ENCODE measurements around the gene PALS2.

The PALS2 gene

GRCh38 chr7:24582166-24582565 is 8.9 kb downstream of the PALS2 start:
- no peaks in the 10 kb centered on the region for H3K36me3 ChIP-seq (ENCODE audit: control insufficient read depth in 4 of 4, insufficient read depth in 4 of 4, low read length in 3 of 4)
- H3K4me3 ChIP-seq (ENCODE audit: control insufficient read depth in 1 of 7, extremely low read depth in 1 of 7, insufficient read depth in 4 of 7, low read depth in 2 of 7, low read length in 6 of 7): no peak overlapping the region
- H3K27ac ChIP-seq (ENCODE audit: insufficient read depth in 1 of 2, low read depth in 1 of 2, low read length in 2 of 2, poor library complexity in 1 of 2, severe bottlenecking in 2 of 2): no peak overlapping the region
- POLR2A ChIA-PET: no interaction called here
- DNase-seq: no peak
- H3K27me3 ChIP-seq (replicated peaks in 2 of 5; ENCODE audit: control insufficient read depth in 4 of 5, insufficient read depth in 5 of 5, low read length in 4 of 5): no peaks in the 10 kb centered on the region
- WGBS (ENCODE audit: insufficient coverage): 80% methylated on average over 1 of the region's 2 CpGs
- CTCF ChIA-PET: no interaction called here
- peaks cover 0 to 9% (median 0%) of the 10 kb centered on the region in 4 experiments for H3K4me1 ChIP-seq (ENCODE audit: control extremely low read depth in 1 of 4, control insufficient read depth in 4 of 4, insufficient read depth in 4 of 4, low read length in 3 of 4)
- H3K9me3 ChIP-seq (ENCODE audit: control extremely low read depth in 1 of 5, control insufficient read depth in 4 of 5, insufficient read depth in 2 of 5, low read depth in 1 of 5, low read length in 4 of 5): no peaks in the 10 kb centered on the region

GRCh38 chr7:24587853-24588252 is 14.6 kb downstream of the PALS2 start:
- H3K4me1 ChIP-seq (ENCODE audit: control extremely low read depth in 1 of 4, control insufficient read depth in 4 of 4, insufficient read depth in 4 of 4, low read length in 3 of 4): no peaks in the 10 kb centered on the region
- H3K27me3 ChIP-seq (replicated peaks in 2 of 5; ENCODE audit: control insufficient read depth in 4 of 5, insufficient read depth in 5 of 5, low read length in 4 of 5): no peaks in the 10 kb centered on the region
- no peaks in the 10 kb centered on the region for H3K36me3 ChIP-seq (ENCODE audit: control insufficient read depth in 4 of 4, insufficient read depth in 4 of 4, low read length in 3 of 4)
- ChIA-PET POLR2A (no interaction called here), CTCF (interaction anchor here (0.6 to 4.0 kb wide), 12 partner anchors 12 to 649 kb away, joined by 3 to 34 read pairs (median 4); no protein-coding TSS in a partner anchor)
- H3K4me3 ChIP-seq (ENCODE audit: control insufficient read depth in 1 of 7, extremely low read depth in 1 of 7, insufficient read depth in 4 of 7, low read depth in 2 of 7, low read length in 6 of 7): no peak overlapping the region
- WGBS (ENCODE audit: insufficient coverage): 67% methylated on average over 1 of the region's 3 CpGs
- peak; percentile 79 to 83 (median 80) for DNase-seq
- H3K27ac ChIP-seq (ENCODE audit: insufficient read depth in 1 of 2, low read depth in 1 of 2, low read length in 2 of 2, poor library complexity in 1 of 2, severe bottlenecking in 2 of 2): no peak overlapping the region
- H3K9me3 ChIP-seq (ENCODE audit: control extremely low read depth in 1 of 5, control insufficient read depth in 4 of 5, insufficient read depth in 2 of 5, low read depth in 1 of 5, low read length in 4 of 5): no peaks in the 10 kb centered on the region

- Histone ChIP-seq H3K27me3 (replicated peaks in 2 of 5; ENCODE audit: control insufficient read depth in 4 of 5, insufficient read depth in 5 of 5, low read length in 4 of 5) (no peaks in the 10 kb centered on the region), H3K4me1 (ENCODE audit: control extremely low read depth in 1 of 4, control insufficient read depth in 4 of 4, insufficient read depth in 4 of 4, low read length in 3 of 4) (peaks cover 0 to 5% (median 0%) of the 10 kb centered on the region in 4 experiments), H3K36me3 (ENCODE audit: control insufficient read depth in 4 of 4, insufficient read depth in 4 of 4, low read length in 3 of 4) (peaks cover 0 to 6% (median 0%) of the 10 kb centered on the region in 4 experiments), H3K27ac (ENCODE audit: insufficient read depth in 1 of 2, low read depth in 1 of 2, low read length in 2 of 2, poor library complexity in 1 of 2, severe bottlenecking in 2 of 2) (no peak overlapping the region), H3K9me3 (ENCODE audit: control extremely low read depth in 1 of 5, control insufficient read depth in 4 of 5, insufficient read depth in 2 of 5, low read depth in 1 of 5, low read length in 4 of 5) (peaks cover 0 to 4% (median 0%) of the 10 kb centered on the region in 5 experiments), H3K4me3 (ENCODE audit: control insufficient read depth in 1 of 7, extremely low read depth in 1 of 7, insufficient read depth in 4 of 7, low read depth in 2 of 7, low read length in 6 of 7) (no peak overlapping the region)
- DNase-seq: no peak
- WGBS (ENCODE audit: insufficient coverage): no CpG with 5 or more reads among the region's 1 CpG
- CTCF ChIA-PET: interaction anchor here (1.4 to 2.0 kb wide), 4 partner anchors 13 to 68 kb away, joined by 3 to 13 read pairs (median 4); no protein-coding TSS in a partner anchor
- POLR2A ChIA-PET: no interaction called here
These were observed 17.9 kb downstream of the PALS2 start for GRCh38 chr7:24591152-24591551.

- ChIA-PET CTCF (no interaction called here), POLR2A (no interaction called here)
- H3K4me1 ChIP-seq (ENCODE audit: control extremely low read depth in 1 of 4, control insufficient read depth in 4 of 4, insufficient read depth in 4 of 4, low read length in 3 of 4): peaks cover 0 to 5% (median 0%) of the 10 kb centered on the region in 4 experiments
- DNase-seq: peak; percentile 18 to 65 (median 58)
- peaks cover 0 to 6% (median 0%) of the 10 kb centered on the region in 4 experiments for H3K36me3 ChIP-seq (ENCODE audit: control insufficient read depth in 4 of 4, insufficient read depth in 4 of 4, low read length in 3 of 4)
- H3K9me3 ChIP-seq (ENCODE audit: control extremely low read depth in 1 of 5, control insufficient read depth in 4 of 5, insufficient read depth in 2 of 5, low read depth in 1 of 5, low read length in 4 of 5): peaks cover 0 to 4% (median 0%) of the 10 kb centered on the region in 5 experiments
- peak overlapping the region in 5 of 7 experiments; percentile 43 to 78 (median 63) for H3K4me3 ChIP-seq (ENCODE audit: control insufficient read depth in 1 of 7, extremely low read depth in 1 of 7, insufficient read depth in 4 of 7, low read depth in 2 of 7, low read length in 6 of 7)
- H3K27me3 ChIP-seq (replicated peaks in 2 of 5; ENCODE audit: control insufficient read depth in 4 of 5, insufficient read depth in 5 of 5, low read length in 4 of 5): no peaks in the 10 kb centered on the region
- WGBS (ENCODE audit: insufficient coverage): 72% methylated on average over 6 of the region's 7 CpGs
- H3K27ac ChIP-seq (ENCODE audit: insufficient read depth in 1 of 2, low read depth in 1 of 2, low read length in 2 of 2, poor library complexity in 1 of 2, severe bottlenecking in 2 of 2): peak overlapping the region in 1 of 2 experiments; percentile 76
These were observed 22.6 kb downstream of the PALS2 start for GRCh38 chr7:24595671-24596418.

- Histone ChIP-seq H3K36me3 (ENCODE audit: control insufficient read depth in 4 of 4, insufficient read depth in 4 of 4, low read length in 3 of 4) (peaks cover 0 to 6% (median 0%) of the 10 kb centered on the region in 4 experiments), H3K27ac (ENCODE audit: insufficient read depth in 1 of 2, low read depth in 1 of 2, low read length in 2 of 2, poor library complexity in 1 of 2, severe bottlenecking in 2 of 2) (no peak overlapping the region), H3K4me1 (ENCODE audit: control extremely low read depth in 1 of 4, control insufficient read depth in 4 of 4, insufficient read depth in 4 of 4, low read length in 3 of 4) (peaks cover 0 to 5% (median 0%) of the 10 kb centered on the region in 4 experiments), H3K27me3 (replicated peaks in 2 of 5; ENCODE audit: control insufficient read depth in 4 of 5, insufficient read depth in 5 of 5, low read length in 4 of 5) (no peaks in the 10 kb centered on the region), H3K4me3 (ENCODE audit: control insufficient read depth in 1 of 7, extremely low read depth in 1 of 7, insufficient read depth in 4 of 7, low read depth in 2 of 7, low read length in 6 of 7) (no peak overlapping the region), H3K9me3 (ENCODE audit: control extremely low read depth in 1 of 5, control insufficient read depth in 4 of 5, insufficient read depth in 2 of 5, low read depth in 1 of 5, low read length in 4 of 5) (peaks cover 0 to 4% (median 0%) of the 10 kb centered on the region in 5 experiments)
- no peak for DNase-seq
- 100% methylated on average over 1 of the region's 3 CpGs for WGBS (ENCODE audit: insufficient coverage)
- POLR2A ChIA-PET: no interaction called here
- CTCF ChIA-PET: no interaction called here
These were observed 23.8 kb downstream of the PALS2 start for GRCh38 chr7:24597014-24597413.

GRCh38 chr7:24601600-24601999 is 28.3 kb downstream of the PALS2 start:
- POLR2A ChIA-PET: no interaction called here

GRCh38 chr7:24602860-24603456 is 29.7 kb downstream of the PALS2 start:
- H3K4me3 ChIP-seq (ENCODE audit: control insufficient read depth in 1 of 7, extremely low read depth in 1 of 7, insufficient read depth in 4 of 7, low read depth in 2 of 7, low read length in 6 of 7): no peak overlapping the region
- peaks cover 0 to 6% (median 0%) of the 10 kb centered on the region in 5 experiments for H3K9me3 ChIP-seq (ENCODE audit: control extremely low read depth in 1 of 5, control insufficient read depth in 4 of 5, insufficient read depth in 2 of 5, low read depth in 1 of 5, low read length in 4 of 5)
- POLR2A ChIA-PET: no interaction called here
- CTCF ChIA-PET: interaction anchor here (1.0 to 1.9 kb wide), 3 partner anchors 12 to 63 kb away, joined by 3 to 5 read pairs (median 5); no protein-coding TSS in a partner anchor
- no peak overlapping the region for H3K27ac ChIP-seq (ENCODE audit: insufficient read depth in 1 of 2, low read depth in 1 of 2, low read length in 2 of 2, poor library complexity in 1 of 2, severe bottlenecking in 2 of 2)
- no peaks in the 10 kb centered on the region for H3K4me1 ChIP-seq (ENCODE audit: control extremely low read depth in 1 of 4, control insufficient read depth in 4 of 4, insufficient read depth in 4 of 4, low read length in 3 of 4)
- DNase-seq: no peak
- peaks cover 0 to 5% (median 0%) of the 10 kb centered on the region in 4 experiments for H3K36me3 ChIP-seq (ENCODE audit: control insufficient read depth in 4 of 4, insufficient read depth in 4 of 4, low read length in 3 of 4)
- H3K27me3 ChIP-seq (replicated peaks in 2 of 5; ENCODE audit: control insufficient read depth in 4 of 5, insufficient read depth in 5 of 5, low read length in 4 of 5): no peaks in the 10 kb centered on the region

More at GRCh38 chr7:24601600-24601999, 28.3 kb downstream of the PALS2 start:
- Histone ChIP-seq H3K27me3 (replicated peaks in 2 of 5; ENCODE audit: control insufficient read depth in 4 of 5, insufficient read depth in 5 of 5, low read length in 4 of 5) (no peaks in the 10 kb centered on the region), H3K27ac (ENCODE audit: insufficient read depth in 1 of 2, low read depth in 1 of 2, low read length in 2 of 2, poor library complexity in 1 of 2, severe bottlenecking in 2 of 2) (no peak overlapping the region), H3K4me3 (ENCODE audit: control insufficient read depth in 1 of 7, extremely low read depth in 1 of 7, insufficient read depth in 4 of 7, low read depth in 2 of 7, low read length in 6 of 7) (no peak overlapping the region), H3K9me3 (ENCODE audit: control extremely low read depth in 1 of 5, control insufficient read depth in 4 of 5, insufficient read depth in 2 of 5, low read depth in 1 of 5, low read length in 4 of 5) (peaks cover 0 to 6% (median 0%) of the 10 kb centered on the region in 5 experiments), H3K4me1 (ENCODE audit: control extremely low read depth in 1 of 4, control insufficient read depth in 4 of 4, insufficient read depth in 4 of 4, low read length in 3 of 4) (no peaks in the 10 kb centered on the region), H3K36me3 (ENCODE audit: control insufficient read depth in 4 of 4, insufficient read depth in 4 of 4, low read length in 3 of 4) (peaks cover 0 to 5% (median 0%) of the 10 kb centered on the region in 4 experiments)
- DNase-seq: no peak
- WGBS (ENCODE audit: insufficient coverage): 100% methylated on average over 1 of the region's 1 CpG
- CTCF ChIA-PET: interaction anchor here (1.0 kb wide), 1 partner anchor 13 kb away, joined by 5 read pairs; no protein-coding TSS in a partner anchor

All from common myeloid progenitor, CD34-positive (primary cell).